NCI-H1436 treated with DMSO at 0.1 percent for 48 hours (cell line): Measurements from ENCODE around the gene XPNPEP1.

ENCODE experiments used
- DNase-seq: peaks from one replicate; lab custom pipeline; 2025; lab: John Stamatoyannopoulos, UW

XPNPEP1 gene

DNA sequence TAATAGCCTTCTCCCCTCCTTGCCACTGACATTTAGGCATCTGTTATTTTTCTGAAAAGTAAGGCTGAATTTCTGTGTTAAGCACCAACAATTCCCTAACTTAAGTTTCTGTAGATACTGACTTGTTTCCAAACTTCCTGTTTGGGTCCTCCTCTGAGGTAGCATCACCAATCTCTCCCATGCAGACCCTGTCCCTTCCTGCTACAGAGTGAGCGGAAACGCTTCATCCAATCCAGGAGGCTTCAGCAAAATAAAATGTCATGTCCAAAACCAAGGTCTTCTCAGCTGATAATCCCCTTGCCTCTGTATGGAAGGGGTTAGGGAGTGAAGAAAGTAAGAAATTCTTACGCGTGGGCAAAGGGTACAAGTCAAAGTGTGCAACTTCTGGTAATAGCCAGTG, 29.9 kb downstream of the XPNPEP1 start:
- no peak for DNase-seq

DNA sequence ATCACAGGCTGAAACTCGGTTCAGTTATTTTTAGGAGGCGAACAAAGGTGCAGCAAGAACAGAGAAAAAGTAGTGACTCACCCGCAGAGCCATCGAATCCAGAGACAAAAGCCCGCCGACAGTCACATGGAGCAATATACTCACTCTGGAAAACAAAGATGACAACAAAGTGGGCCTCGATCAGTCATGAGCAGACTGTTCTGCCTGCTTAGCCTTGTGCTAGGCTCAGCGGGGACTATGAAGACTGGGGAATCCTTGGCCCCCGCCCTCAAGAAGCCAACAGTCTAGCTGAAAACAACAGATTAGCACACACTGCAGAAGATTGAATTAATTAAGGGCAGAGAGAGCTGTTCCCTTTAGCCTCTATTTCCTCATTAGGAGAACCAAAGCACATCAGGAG, 30.4 kb downstream of the XPNPEP1 start:
- DNase-seq = no peak

DNA sequence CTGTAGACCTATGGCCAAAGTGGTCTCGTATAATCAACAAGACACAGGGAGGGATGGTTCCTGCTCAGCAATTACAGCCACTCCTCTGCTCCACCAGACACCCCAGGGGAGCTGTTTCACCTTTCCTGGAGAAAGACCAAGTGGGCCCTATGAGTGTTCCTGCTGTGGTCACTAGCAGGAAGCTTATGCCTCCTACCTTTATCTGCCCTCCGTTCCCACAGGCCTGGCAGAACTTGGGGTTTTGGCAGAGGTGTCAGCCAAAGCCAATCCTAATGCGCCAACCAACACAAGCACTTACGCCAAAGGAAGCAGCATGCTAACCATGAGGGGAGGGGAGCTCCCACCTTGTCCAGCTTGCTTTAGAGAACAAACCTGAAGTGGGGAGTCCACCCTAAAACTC, 31.2 kb downstream of the XPNPEP1 start:
- DNase-seq = no peak

DNA sequence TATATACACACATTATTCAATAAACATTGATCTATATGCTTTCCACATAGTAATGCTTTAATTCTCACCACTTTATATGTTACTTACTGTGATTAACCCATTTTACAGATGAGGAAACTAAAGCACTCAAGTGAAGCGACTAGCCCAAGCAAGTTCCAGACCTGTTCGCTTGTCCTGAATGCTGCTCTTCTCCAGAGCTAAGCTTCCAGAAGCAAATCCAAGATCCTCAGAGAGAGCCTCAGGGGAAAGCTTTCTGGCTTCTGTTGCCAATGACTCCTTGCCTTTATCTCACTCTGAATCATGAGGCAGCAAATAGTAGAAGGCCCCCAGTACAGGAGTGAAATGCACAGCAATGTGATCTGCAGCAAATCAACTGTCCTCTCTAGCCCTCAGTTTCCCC, 32.2 kb downstream of the XPNPEP1 start:
- DNase-seq = no peak

DNA sequence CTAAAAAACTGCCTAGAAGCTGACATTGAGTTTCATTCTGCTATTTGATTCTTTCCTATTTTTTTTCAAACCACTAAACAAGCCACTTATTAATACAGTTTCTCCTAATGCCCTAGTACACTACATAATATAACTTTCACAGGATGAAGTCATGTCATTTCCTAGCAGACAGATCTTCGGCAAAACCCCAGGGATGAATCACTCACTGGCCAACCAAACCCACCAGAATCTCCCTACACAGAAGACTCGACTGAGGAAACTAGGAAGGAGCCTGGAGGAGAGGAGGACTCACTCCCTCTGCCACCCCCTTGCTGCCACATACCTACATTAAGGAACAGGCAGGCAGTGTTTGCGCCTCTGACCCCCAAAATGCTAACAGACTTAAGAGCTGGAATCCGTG, 33.4 kb downstream of the XPNPEP1 start:
- no peak for DNase-seq

DNA sequence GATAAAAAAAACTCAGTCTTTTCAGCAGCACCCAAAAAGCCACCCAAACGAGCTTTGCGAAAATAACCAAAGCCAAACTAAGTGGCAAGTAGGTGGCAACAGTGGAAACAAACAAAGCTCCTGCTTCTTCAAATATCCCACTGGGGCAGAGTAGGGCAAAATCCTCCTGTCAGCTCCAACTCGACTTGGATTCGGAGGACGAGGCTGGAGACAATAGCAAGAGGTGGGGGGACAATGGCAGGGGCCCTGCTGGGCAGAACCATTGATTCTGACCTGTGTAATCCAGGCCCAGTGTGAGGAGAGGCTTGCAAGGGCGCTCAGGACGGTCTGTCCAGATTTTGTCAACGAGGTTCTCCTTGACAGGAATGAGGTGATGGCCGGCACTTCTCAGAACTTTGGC, 35.5 kb downstream of the XPNPEP1 start:
- DNase-seq = no peak

DNA sequence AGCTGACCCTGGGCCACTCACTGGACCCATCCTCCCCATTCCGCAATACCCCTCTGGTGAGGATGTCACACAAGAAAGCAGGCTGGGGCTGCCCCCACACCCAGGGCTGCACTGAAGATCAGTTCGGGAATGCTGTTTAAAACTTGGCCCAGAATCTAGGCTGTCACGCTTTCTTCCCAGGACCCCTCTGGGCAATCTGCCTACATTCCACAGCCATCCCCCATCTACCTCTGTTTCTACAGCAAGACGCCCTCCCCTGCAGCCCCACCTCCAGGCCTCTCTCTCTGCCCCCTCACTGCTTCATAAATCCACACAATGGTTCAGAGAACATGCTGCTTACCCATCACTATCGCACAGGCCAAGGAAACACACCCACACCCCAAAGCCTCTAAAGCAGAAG, 36.1 kb downstream of the XPNPEP1 start:
- no peak for DNase-seq

DNA sequence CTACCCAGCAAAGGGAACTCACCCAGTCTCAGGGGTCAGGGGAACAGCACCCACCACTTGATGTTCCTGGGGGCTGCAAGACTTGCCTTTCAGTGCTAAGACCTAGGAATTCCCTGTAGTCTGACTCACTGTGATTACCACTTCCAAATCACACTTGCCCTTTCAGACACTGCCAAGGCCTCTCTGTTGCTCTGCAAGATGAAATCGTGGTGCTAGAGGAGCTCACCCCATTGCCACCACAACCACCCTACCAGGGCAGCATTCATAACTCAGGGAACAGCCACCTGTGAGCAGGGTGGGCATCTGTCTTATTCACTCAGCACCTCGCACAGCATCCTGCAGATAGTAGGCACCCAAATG, 36.5 kb downstream of the XPNPEP1 start:
- no peak for DNase-seq

DNA sequence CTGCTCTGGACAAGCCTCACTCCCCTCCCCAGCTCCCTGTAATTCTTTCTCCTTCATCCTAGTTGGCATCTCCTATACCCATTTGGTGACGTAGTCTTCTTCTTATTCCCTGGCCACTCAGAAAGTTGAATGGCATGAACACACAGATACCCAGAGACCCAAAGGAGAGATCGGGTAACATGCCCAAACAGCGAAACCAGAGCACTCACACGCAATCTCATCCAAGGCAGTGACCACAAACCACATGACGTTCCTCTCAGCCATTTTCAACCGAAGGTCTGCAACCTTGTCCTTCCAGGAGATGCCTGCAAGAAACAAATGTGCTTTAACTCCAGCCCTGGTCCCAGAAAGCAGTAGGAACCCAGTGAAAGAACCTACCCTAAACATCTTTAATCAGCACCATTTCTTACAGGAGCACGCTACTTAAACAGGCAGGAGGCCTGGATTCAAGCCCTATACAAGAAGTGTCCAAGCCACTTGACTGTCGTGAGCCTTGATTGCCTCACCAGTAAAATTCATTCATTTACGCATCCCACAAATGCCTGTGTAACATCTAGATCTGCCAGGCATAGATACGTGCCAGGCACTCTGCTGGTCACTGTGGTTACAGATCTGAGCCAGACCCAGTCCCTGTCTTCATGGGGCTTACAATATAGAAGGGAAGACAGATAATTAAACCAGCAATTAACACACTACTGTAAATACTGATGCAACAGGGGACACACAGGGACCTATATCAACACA, 37.1 kb downstream of the XPNPEP1 start:
- no peak for DNase-seq

DNA sequence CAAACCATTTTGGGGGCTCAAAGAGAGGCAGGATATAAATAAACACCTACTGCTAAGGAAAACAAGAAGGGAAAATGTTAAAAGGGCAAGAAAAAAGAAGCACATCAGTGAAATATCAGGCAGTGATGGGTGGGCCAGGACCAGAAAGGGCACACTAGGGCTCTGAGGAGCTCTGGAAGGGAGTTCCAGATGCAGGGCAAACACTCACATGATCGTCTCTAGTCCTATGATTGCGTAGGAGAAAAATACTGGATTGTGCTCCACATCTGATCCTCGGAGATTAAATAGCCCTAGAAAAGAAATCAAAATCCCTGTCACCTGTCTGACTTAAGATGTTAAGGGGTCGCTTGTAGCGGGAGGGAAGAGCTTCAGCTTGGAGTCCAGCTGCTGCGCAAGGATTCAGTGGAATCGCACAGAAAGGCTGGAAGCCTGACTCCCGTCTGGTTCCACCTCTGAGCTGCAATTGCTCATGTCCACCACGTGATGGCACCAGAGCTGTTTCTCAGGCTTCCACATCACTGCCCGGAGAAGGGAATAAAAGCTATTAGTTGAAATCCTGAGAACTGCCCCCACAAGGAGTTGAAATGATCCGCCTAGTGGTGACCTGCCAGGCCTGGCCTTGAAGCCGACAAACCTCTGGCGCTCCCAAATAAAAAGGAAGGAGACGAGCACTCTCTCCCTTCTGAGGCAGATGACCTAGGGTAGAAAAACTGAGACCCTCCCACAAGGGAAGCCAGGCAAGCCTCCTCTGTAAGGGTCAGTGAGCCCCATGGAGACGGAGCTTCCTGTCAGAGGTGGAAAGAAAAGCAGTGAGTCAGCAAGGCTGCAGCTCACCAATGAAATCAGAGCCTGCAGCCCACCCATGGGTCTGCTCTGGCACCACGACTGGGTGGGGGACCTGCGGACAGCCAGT, 39.2 kb downstream of the XPNPEP1 start:
- no peak for DNase-seq

DNA sequence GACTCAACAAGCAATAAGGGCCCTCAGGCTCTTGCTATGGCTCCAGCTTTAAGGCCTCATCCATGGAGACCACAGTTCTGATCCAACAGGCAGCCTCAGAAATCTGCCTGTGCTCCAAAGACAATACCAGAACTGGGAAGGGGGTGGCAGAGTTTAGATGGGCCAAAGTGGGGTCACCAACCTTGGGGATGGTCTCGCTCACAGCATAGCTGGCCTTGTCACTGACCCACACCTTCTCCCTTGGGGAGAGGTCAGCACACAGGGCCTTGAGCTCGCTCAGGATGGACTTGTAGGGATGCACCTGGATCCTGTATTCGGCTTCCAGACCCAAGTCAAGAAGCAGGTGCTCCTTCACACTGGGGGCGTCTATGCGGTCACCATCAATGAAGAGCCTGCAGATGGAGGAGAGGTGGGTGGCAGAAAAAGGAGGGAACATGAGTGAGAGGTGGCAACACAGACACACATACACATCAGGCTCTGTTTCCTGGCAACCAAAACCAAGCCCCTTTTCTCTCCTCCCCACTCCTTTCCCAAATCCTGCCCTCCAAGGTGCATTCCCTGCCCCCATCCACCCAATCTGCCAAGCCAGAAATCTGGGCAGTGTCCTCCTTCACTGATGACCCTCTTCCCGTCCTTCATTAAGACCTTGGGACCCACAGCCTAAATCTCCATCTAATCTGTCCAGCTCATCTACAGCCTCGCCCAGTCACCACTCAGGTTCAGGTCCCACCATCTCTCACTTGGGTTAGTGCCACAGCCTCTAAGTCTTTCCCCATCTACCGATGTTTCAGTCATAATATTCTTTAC, 40.9 kb downstream of the XPNPEP1 start:
- DNase-seq = no peak

DNA sequence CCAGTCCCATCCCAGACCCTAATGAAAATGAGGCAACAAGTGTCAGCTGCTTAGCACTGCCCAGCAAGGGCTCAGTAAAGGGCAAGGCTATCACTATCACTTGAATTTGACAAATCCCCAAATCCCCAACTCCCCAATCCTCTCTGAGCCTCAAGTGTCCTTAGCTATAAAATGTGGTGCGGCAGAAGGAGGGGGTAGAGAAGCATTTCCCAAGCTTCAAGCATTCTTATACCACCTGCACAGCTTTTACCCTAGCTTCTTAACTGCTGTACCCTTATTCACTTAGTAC, 41.6 kb downstream of the XPNPEP1 start:
- no peak for DNase-seq

DNA sequence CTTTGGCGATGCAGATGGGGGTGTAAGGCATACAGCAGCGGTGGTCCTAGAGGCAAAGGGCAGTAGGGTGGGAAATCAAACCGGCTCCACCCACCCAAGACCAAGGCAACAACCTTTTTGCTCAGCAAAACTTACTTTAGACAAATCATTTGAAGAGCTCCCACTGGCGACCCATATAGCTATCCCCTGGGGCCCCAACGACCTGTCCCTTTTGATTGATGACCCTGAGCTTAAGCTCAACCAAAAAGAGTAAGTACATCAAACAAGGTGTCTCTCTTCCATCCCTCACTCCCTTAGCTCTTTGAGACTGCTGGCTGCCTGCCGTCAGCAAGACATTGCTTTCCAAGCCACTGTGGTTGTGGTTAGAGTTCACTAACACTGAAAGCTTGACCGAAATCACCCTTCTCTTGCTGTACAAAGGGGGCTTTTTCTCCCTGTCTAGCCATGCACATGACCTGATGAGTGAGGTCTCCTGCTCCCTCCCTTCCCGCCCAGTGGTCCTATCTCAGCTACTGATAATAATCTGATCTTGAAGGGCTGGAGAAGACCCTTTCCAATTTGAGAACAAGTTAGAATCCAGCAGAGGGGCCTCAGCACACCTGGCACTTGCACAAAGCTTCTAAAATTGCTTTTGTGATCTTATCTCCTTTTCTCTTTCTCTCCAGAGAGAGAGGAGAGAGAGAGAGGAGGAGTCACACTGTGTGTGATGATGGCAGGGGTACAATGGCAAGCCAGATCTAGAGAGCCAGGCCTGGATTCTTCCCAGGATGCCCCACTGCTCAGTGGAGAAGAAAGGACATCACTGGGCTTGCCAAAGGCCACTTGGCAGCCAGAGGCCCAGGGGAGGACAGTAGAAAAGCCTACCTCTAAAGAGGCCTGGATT, 42.2 kb downstream of the XPNPEP1 start:
- no peak for DNase-seq

DNA sequence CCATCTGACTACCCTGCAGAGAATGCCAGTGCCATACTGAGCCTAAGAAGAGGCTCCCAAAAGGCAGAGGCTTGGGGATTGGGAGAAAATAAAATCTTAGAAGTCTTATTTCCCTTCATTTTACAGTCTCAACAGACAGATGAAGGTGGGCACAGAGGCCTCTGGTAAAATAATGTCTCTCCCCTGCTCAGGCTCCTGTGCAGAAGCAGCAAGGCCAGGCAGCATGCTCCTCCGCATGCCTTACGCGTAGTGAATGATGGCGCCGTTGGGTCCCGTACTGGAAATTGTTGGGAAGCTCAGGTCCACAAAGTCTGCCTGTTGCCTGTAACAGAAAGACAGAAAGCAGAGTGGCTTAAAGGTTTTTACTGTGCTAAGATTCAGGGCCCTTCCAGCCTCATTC, 45.8 kb downstream of the XPNPEP1 start:
- no peak for DNase-seq

DNA sequence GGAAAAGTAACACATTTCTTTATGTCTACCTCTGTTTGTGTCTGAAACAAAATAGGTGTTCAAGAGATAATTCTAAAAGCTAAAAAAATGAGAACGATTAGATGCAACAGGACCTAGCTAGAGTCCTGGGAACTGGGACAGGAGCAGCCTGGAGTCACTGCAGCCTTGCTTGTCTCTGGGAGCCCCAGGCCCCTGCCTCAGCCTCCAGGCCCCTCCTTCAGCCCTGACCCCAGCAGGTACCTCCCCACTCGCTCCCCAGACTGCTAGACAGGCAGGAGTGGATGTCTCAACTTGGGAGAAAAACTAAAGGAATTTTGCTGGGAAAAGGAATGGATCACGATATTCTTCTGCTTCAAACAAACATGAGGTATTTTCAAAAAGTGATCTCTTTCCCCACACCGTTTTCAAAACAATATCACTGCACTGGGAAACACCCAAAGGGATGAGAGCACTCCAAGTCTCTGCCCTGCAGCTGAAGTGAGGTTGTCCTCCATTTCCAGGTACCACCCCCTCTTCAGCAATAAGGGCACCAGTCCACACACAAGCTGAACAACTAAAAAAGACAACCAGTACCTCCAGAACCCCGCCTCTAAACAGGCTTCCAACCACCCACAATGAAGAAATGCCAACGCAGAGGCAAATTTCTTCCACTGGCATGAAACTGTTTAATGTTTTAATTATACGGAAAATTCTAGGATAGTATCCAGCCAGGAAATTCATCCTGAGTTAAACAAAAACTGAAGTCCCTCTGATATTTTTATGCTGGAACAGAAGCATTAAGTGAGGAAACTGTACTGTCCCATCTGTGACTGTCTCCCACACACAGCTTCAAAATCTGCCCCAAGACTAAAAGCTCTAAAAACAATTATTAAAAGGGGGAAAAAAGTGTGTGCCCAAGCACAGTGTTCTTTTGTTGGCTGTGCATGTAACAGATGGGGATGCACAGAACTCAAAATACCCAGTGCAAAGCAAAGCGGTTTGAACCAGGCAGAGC, 47.2 kb downstream of the XPNPEP1 start:
- DNase-seq = no peak

DNA sequence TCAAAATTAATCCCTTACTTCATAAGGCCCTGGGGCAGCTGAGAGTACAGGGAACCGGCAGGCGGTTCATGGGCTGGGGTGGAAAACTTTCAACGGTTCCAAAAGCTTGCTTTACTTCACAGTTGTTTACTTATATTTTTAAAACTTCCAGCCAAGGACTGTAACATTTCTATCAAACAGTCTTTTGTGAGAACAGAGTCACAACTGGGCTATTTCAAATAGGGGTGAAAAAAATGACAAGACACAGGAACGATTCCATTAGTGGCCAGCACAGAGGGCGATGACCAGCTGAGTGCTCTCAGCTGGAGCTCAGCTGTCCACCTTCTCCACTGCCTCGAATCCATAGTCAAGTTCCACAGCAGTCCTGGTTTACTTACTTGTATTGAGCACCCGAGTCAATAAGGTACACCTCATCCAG, 48.2 kb downstream of the XPNPEP1 start:
- DNase-seq = no peak

DNA sequence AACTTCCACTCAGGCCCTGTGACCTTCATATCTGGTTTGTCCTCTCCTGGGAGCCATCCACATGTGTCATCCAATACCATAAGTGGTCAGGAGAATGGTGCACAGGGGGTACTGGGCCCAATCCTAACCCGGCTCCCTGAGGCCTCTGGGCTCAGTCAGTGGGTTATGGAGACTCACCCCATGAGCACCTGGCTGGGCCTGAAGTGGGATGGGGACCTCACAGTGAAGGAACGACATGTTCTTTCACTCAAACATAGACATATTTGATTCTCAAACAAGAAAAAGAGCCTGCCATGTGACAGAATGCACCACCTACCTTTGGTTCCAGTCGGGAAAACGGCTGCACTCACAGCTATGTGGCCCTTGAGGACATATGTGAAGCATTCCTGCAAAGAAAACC, 51.8 kb downstream of the XPNPEP1 start:
- DNase-seq = no peak

DNA sequence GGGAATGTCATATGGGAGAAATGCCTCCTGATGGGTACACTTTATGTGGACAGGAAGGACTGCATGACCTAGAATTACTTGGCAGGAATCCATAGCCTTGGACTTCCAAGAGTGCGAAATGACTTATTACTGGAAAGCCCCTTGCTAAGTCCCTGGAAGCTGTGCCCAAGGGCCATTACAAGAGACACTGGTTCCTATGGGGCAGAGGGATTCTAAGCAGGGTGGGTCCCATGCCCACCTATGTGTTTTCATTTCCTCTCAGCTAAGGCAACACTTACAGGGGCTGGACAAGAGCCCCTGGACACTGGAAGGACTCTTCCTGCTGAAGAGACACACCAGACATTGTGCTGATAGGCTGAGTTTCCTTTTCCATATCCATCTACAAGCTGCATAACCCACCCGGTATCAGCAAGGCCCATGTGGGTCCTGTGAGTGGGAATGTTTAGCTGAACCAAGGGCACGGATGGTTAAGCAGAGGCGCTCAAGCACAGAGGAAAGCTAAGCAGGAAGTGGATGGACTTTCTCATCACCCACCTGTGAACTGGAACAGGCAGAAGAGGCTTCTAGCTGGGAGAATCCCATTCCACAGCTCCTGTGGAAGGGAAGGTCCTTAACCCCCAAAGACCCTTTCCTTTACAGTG, 56.2 kb downstream of the XPNPEP1 start:
- no peak for DNase-seq

DNA sequence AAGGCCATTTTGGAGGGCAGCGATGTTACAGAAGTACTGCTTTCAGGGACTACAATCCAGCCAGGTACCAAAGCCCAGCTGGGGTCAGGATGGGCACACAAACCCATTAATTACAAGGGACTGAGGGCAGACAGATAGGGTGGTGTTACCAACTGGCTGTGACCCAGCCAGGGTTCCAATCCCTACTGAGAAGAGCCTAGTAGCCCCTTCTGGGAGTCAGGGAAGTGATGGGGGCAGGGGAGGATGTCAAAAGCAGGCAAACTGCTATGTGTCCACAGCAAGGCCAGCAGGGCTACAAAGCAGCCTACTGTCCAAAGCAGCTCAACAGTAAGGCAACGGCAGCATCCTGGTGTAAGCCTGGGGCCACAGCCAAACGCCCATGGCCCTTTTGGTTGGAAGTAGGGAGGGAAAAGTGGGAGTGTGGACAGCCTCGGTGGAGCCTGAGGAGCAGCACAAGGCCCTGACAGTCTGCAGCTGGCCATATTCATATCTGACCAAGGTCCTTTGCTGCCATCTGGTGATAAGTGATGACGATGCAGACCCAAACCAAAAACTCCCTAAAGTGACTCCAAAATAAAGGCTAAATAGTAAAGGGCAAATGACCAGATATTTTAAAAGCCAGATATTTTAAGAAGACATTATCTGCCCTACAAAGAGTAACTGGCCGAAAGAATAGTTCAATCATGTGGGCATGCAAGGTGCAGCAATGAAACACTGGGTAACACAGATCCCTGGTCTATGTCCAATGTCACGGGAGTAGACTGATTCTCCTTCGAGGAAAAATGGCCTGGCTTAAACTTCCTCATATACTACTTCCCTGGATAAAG, 56.9 kb downstream of the XPNPEP1 start:
- DNase-seq = no peak
